ENCODE measurements around the gene TMEM202. TPM values are rescaled to one million over a fixed set of nuclear protein-coding genes. Genes with fewer than 3 reads are reported as not detected.
"Not testable (repeated sequence)": the region's sequence is repeated elsewhere in the genome, so short reads cannot be mapped to it uniquely, and the experiment has no call there.

Gene TMEM202
- total and polyA plus RNA-seq, 10 of the 15 experiments (the other 5 are each of a cell fraction or from before 2014, with no cell fraction given) = not detected

DNA sequence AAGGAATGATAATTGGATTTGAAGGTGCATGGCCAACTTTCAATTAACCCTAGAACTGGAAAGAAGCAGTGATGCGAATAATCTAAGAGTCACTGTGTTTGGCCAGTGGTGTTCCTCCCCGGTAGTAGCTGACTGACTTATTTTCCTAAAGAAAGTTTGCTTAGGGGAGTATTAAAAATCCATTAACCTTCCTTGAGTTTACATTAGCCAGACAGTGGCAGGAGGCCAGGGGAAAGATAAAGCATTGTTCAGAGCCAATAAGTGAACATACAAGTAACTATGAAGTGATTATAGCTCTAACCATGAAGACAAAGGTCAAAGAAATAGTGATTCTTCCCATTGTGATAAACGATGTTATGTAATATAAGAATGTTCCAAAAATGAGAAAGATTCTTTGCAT is 8.9 kb upstream of the TMEM202 start:
- in situ Hi-C loops (cut with MboI) = no loop called here
- RAD21 ChIA-PET (ENCODE audit: unreplicated experiment) = no interaction called here
- ATAC-seq = no peak
- Histone ChIP-seq H2AFZ (ENCODE audit: control insufficient read depth, low read depth, low read length) (no peak overlapping the region), H3K36me3 (ENCODE audit: control insufficient read depth in 2 of 2, insufficient read depth in 2 of 2, low read length in 1 of 2) (no peaks in the 10 kb centered on the region), H3K9me3 (replicated peaks; ENCODE audit: control insufficient read depth, insufficient read depth, low read length) (no peaks in the 10 kb centered on the region), H3K27me3 (replicated peaks in 1 of 2; ENCODE audit: control insufficient read depth in 2 of 2, insufficient read depth in 2 of 2, low read length in 1 of 2) (no peaks in the 10 kb centered on the region; a peak in 1 of 4 replicates), H3K79me2 (ENCODE audit: control insufficient read depth, insufficient read depth, low read length) (no peaks in the 10 kb centered on the region), H3K4me1 (ENCODE audit: control insufficient read depth, insufficient read depth, low read length) (no peaks in the 10 kb centered on the region), H4K20me1 (ENCODE audit: control insufficient read depth, insufficient read depth) (no peaks in the 10 kb centered on the region), H3K4me3 (no peak overlapping the region), H3K9ac (ENCODE audit: control insufficient read depth, insufficient read depth, low read length) (no peak overlapping the region), H3K27ac (ENCODE audit: control insufficient read depth, insufficient read depth) (no peak overlapping the region), H3K4me2 (ENCODE audit: control insufficient read depth, insufficient read depth) (no peak overlapping the region)
- POLR2A ChIA-PET = no interaction called here
- intact Hi-C loops (cut with micrococcal nuclease; ENCODE audit: unreplicated experiment) = no loop called here
- BruUV-seq (replicated peaks) = no TSS peak
- CTCF ChIA-PET = interaction anchor here (0.6 to 1.4 kb wide), 2 partner anchors 76 to 1668 kb away, joined by 3 to 5 read pairs; no protein-coding TSS in a partner anchor
- DNase-seq (ENCODE audit: low read depth, low spot score) = no peak
- WGBS (ENCODE audit: insufficient coverage, insufficient replicate concordance, low lambda C conversion rate, missing lambda C conversion rate) = 57% methylated on average over 3 of the region's 3 CpGs
- TF ChIP-seq TCF7 (IDR thresholded peaks at IDR 0.05; ENCODE audit: borderline replicate concordance) (no peak), EED (IDR thresholded peaks at IDR 0.05; ENCODE audit: low read depth) (no peak), SMC3 (IDR thresholded peaks at IDR 0.05; ENCODE audit: borderline replicate concordance, low read length) (no peak), IRF4 (IDR thresholded peaks at IDR 0.05; ENCODE audit: low read depth, low read length) (no peak), PAX5 (IDR thresholded peaks at IDR 0.05; ENCODE audit: borderline replicate concordance, low read depth, low read length) (no peak)
- TF ChIP-seq, protein P1, sequence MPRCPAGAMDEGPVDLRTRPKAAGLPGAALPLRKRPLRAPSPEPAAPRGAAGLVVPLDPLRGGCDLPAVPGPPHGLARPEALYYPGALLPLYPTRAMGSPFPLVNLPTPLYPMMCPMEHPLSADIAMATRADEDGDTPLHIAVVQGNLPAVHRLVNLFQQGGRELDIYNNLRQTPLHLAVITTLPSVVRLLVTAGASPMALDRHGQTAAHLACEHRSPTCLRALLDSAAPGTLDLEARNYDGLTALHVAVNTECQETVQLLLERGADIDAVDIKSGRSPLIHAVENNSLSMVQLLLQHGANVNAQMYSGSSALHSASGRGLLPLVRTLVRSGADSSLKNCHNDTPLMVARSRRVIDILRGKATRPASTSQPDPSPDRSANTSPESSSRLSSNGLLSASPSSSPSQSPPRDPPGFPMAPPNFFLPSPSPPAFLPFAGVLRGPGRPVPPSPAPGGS (IDR thresholded peaks at IDR 0.05; ENCODE audit: borderline replicate concordance, insufficient read depth, low read depth, low read length, poor library complexity, severe bottlenecking) = no peak
- SMC1A ChIA-PET (ENCODE audit: uncharacterized antibody, unreplicated experiment) = interaction anchor here (0.6 to 1.1 kb wide), 3 partner anchors 29 to 248 kb away, joined by 3 read pairs; no protein-coding TSS in a partner anchor
- no peak for FAIRE-seq

DNA sequence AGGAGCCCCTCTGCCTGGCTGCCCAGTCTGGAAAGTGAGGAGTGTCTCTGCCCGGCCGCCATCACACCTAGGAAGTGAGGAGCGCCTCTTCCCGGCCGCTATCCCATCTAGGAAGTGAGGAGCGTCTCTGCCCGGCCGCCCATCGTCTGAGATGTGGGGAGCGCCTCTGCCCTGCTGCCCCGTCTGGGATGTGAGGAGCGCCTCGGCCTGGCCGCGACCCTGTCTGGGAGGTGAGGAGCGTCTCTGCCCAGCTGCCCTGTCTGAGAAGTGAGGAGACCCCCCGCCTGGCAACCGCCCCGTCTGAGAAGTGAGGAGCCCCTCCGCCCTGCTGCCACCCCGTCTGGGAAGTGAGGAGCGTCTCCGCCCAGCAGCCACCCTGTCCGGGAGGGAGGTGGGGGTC is 1.8 kb upstream of the TMEM202 start:
- BruUV-seq (replicated peaks); H2AFZ ChIP-seq (ENCODE audit: control insufficient read depth, low read depth, low read length); H3K9ac ChIP-seq (ENCODE audit: control insufficient read depth, insufficient read depth, low read length); H3K79me2 ChIP-seq (ENCODE audit: control insufficient read depth, insufficient read depth, low read length); intact Hi-C loops (cut with micrococcal nuclease; ENCODE audit: unreplicated experiment); FAIRE-seq; CTCF ChIA-PET; H3K4me3 ChIP-seq; H3K27ac ChIP-seq (ENCODE audit: control insufficient read depth, insufficient read depth); H3K36me3 ChIP-seq (ENCODE audit: control insufficient read depth in 2 of 2, insufficient read depth in 2 of 2, low read length in 1 of 2); H3K9me3 ChIP-seq (replicated peaks; ENCODE audit: control insufficient read depth, insufficient read depth, low read length); H3K4me1 ChIP-seq (ENCODE audit: control insufficient read depth, insufficient read depth, low read length); DNase-seq (ENCODE audit: low read depth, low spot score); H4K20me1 ChIP-seq (ENCODE audit: control insufficient read depth, insufficient read depth); in situ Hi-C loops (cut with MboI); SMC1A ChIA-PET (ENCODE audit: uncharacterized antibody, unreplicated experiment); H3K4me2 ChIP-seq (ENCODE audit: control insufficient read depth, insufficient read depth); RAD21 ChIA-PET (ENCODE audit: unreplicated experiment); POLR2A ChIA-PET; ATAC-seq; H3K27me3 ChIP-seq (replicated peaks in 1 of 2; ENCODE audit: control insufficient read depth in 2 of 2, insufficient read depth in 2 of 2, low read length in 1 of 2): not testable (repeated sequence)
- 92% methylated on average over 14 of the region's 24 CpGs for WGBS (ENCODE audit: insufficient coverage, insufficient replicate concordance, low lambda C conversion rate, missing lambda C conversion rate)

Measured in GM12878 (cell line).